ENCODE results near the gene PIGR. TPM values are rescaled to one million over a fixed set of nuclear protein-coding genes. Genes with fewer than 3 reads are reported as not detected.

Gene PIGR
- total RNA-seq, 1 experiment from 2014 or later = not detected

GRCh38 chr1:206951318-206952100, 5.2 kb upstream of the PIGR start:
- Mint-ChIP-seq H3K36me3 (ENCODE audit: insufficient read depth in 1 of 3, low read depth in 3 of 3) (no peaks in the 10 kb centered on the region; a peak in 1 of 7 replicates), H3K4me1 (peaks cover 0 to 6% of the 10 kb centered on the region in 2 experiments; a peak in 2 of 4 replicates), H3K9me3 (no peaks in the 10 kb centered on the region), H3K27ac (no peak overlapping the region), H3K4me3 (no peak overlapping the region), H3K27me3 (ENCODE audit: low read depth) (peaks cover 19% of the 10 kb centered on the region)
- H3K56ac ChIP-seq (ENCODE audit: insufficient read length, low read depth, low read length) = no peak overlapping the region
- H2AFZ ChIP-seq (ENCODE audit: low read length) = no peak overlapping the region
- no peaks in the 10 kb centered on the region for H3K4me1 ChIP-seq (ENCODE audit: insufficient read depth, low read length)
- H3K14ac ChIP-seq (ENCODE audit: insufficient read depth, low read length) = no peak overlapping the region
- H3K79me1 ChIP-seq (ENCODE audit: insufficient read depth, low read depth, low read length, poor library complexity, severe bottlenecking) = no peaks in the 10 kb centered on the region
- no peak overlapping the region for H2BK12ac ChIP-seq (ENCODE audit: insufficient read length, low read depth, low read length)
- no peak overlapping the region for H2BK20ac ChIP-seq (ENCODE audit: low read depth, low read length, poor library complexity, severe bottlenecking)
- no peak overlapping the region for H2BK15ac ChIP-seq (ENCODE audit: low read depth, low read length)
- TF ChIP-seq CTCF (conservative IDR thresholded peaks at IDR 0.05) = no peak
- H2BK5ac ChIP-seq (ENCODE audit: insufficient read length, low read length) = no peak overlapping the region
- no peak overlapping the region for H3K4ac ChIP-seq (ENCODE audit: low read depth, low read length)
- no peak overlapping the region for H3K9ac ChIP-seq (ENCODE audit: extremely low read depth, insufficient read length, low read length)
- H3T11ph ChIP-seq (ENCODE audit: low read length) = no peak overlapping the region
- no peak overlapping the region for H3K27ac ChIP-seq (ENCODE audit: insufficient read length, low read depth, low read length)
- H4K5ac ChIP-seq (ENCODE audit: insufficient read length, low read depth, low read length) = no peak overlapping the region
- no peaks in the 10 kb centered on the region for H3K27me3 ChIP-seq (ENCODE audit: insufficient read depth, low read length)
- WGBS (ENCODE audit: extremely low coverage, insufficient read length, low lambda C conversion rate) = no CpG with 5 or more reads among the region's 4 CpGs
- no peaks in the 10 kb centered on the region for H3K23me2 ChIP-seq (ENCODE audit: insufficient read length, low read depth, low read length, poor library complexity, severe bottlenecking)
- no peak overlapping the region for H3K23ac ChIP-seq (ENCODE audit: insufficient read length, low read depth, low read length)
- H4K20me1 ChIP-seq (ENCODE audit: control insufficient read depth, insufficient read depth, insufficient read length) = no peaks in the 10 kb centered on the region
- DNase-seq = no peak
- H2BK120ac ChIP-seq (ENCODE audit: low read depth, low read length, poor library complexity, severe bottlenecking) = no peak overlapping the region
- no peak overlapping the region for H4K8ac ChIP-seq (replicated peaks; ENCODE audit: insufficient read length, low read depth, low read length)
- no peak overlapping the region for H3K18ac ChIP-seq (ENCODE audit: insufficient read length, low read depth, low read length)
- H3K4me2 ChIP-seq (ENCODE audit: insufficient read depth, insufficient read length, low read length) = no peak overlapping the region
- H3K79me2 ChIP-seq (ENCODE audit: insufficient read depth, low read length) = no peaks in the 10 kb centered on the region
- H4K91ac ChIP-seq (ENCODE audit: insufficient read length, low read depth, low read length) = no peak overlapping the region
- H3K9me3 ChIP-seq (ENCODE audit: control insufficient read depth, low read depth, low read length) = no peaks in the 10 kb centered on the region
- H2AK5ac ChIP-seq (ENCODE audit: insufficient read length, low read length) = no peak overlapping the region

Data from H9 (cell line).